ENCODE measurements around the gene ZBTB43. TPM values are rescaled to one million over a fixed set of nuclear protein-coding genes. Genes with fewer than 3 reads are reported as not detected.

Gene ZBTB43
- total RNA-seq, 1 experiment from 2014 or later = 11.9 TPM

GRCh38 chr9:126857261-126857960 is 52.6 kb downstream of the ZBTB43 start:
- intact Hi-C loops (cut with micrococcal nuclease; ENCODE audit: unreplicated experiment) = no loop called here
- Mint-ChIP-seq H3K27ac (ENCODE audit: unreplicated experiment) (no peak overlapping the region), H3K9me3 (ENCODE audit: low read depth, unreplicated experiment) (no peaks in the 10 kb centered on the region), H3K36me3 (ENCODE audit: insufficient read depth, unreplicated experiment) (peaks cover 17% of the 10 kb centered on the region), H3K4me1 (ENCODE audit: low read depth, unreplicated experiment) (peaks cover 12% of the 10 kb centered on the region), H3K4me3 (ENCODE audit: low read depth, unreplicated experiment) (no peak overlapping the region), H3K27me3 (ENCODE audit: unreplicated experiment) (peaks cover 10% of the 10 kb centered on the region)
- TF ChIP-seq CTCF (IDR thresholded peaks at IDR 0.05; ENCODE audit: unreplicated experiment) = no peak
- no TSS peak for BruUV-seq (replicated peaks)
- no peak for DNase-seq
- CTCF ChIA-PET = interaction anchor here (0.7 kb wide), 1 partner anchor 9 kb away, joined by 3 read pairs; no protein-coding TSS in a partner anchor

DNA sequence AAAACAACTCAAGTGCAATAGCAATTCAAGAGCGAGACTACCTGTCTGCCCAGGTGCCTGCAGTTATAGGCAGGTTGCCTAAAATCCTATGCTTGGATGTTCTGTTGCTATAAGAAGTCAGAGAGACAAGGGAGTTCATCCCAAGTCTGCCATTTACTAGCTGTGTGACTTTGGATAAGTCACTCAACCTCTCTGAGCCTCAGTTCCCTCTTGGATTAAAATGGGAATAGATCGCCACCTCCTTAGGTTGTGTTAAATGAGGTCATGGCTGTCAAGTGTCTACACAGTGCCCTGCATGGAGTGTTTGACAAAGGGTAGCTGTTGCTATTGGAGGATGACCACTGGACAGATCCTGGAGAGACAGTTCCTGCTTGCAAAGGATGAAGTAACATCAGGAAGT is 54.3 kb downstream of the ZBTB43 start:
- Mint-ChIP-seq H3K27me3 (ENCODE audit: unreplicated experiment) (no peaks in the 10 kb centered on the region), H3K4me1 (ENCODE audit: low read depth, unreplicated experiment) (peaks cover 20% of the 10 kb centered on the region), H3K4me3 (ENCODE audit: low read depth, unreplicated experiment) (peak overlapping the region; percentile 66), H3K9me3 (ENCODE audit: low read depth, unreplicated experiment) (no peaks in the 10 kb centered on the region), H3K36me3 (ENCODE audit: insufficient read depth, unreplicated experiment) (peaks cover 17% of the 10 kb centered on the region), H3K27ac (ENCODE audit: unreplicated experiment) (peak overlapping the region; percentile 30)
- intact Hi-C loops (cut with micrococcal nuclease; ENCODE audit: unreplicated experiment) = no loop called here
- no TSS peak for BruUV-seq (replicated peaks)
- no peak for TF ChIP-seq CTCF (IDR thresholded peaks at IDR 0.05; ENCODE audit: unreplicated experiment)
- CTCF ChIA-PET = no interaction called here
- no peak for DNase-seq

DNA sequence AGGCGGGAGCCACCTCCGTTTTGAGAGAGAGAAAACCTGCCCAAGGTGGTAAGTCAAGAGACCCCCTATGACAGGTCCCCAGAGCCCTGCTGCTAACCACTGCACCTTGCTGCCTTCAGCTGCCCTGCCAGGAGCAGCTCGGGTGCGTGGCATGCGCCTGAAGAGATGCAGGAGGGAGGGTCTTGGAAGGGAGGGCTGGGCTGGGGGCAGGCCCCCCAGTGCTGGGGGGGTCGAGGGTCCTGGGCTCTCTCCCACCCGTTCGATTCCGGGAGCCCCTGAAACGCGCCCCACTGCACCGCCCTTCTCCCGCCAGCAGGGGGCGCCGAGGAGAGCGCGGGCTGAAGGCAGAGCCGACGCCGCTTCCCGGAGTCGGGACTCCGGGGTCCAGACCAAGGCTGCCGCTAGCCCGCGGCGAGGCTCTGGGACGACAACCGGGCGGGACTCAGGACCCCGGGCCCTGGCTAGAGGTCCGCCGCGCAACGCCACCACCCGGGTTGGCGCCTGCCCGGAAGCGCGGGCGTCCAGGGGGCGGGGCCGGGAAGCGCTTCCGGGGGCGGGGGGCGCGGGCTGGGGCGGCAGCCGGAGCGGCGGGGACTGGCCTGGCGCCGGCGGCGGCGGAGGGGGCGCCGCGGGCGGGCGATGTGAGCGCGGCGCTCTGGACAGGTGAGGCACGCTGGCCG is 55.4 kb downstream of the ZBTB43 start, which contains the start of gene ZBTB34:
TSS of gene ZBTB34 (plus strand) at position 563 of the 680 bp plus-strand sequence. CDS start 18,761 bp downstream, outside the sequence.
- DNase-seq = peak; percentile 65
- H3K27ac Mint-ChIP-seq (ENCODE audit: unreplicated experiment) = peak within 1 kb of the TSS; percentile 30
- no peaks in the 10 kb centered on the region for H3K9me3 Mint-ChIP-seq (ENCODE audit: low read depth, unreplicated experiment)
- peak within 1 kb of the TSS; percentile 71 for H3K4me3 Mint-ChIP-seq (ENCODE audit: low read depth, unreplicated experiment)
- peaks cover 18% of the 10 kb centered on the region for H3K36me3 Mint-ChIP-seq (ENCODE audit: insufficient read depth, unreplicated experiment)
- H3K27me3 Mint-ChIP-seq (ENCODE audit: unreplicated experiment) = no peaks in the 10 kb centered on the region
- peak; percentile 97 for TF ChIP-seq CTCF (IDR thresholded peaks at IDR 0.05; ENCODE audit: unreplicated experiment)
- peaks cover 20% of the 10 kb centered on the region for H3K4me1 Mint-ChIP-seq (ENCODE audit: low read depth, unreplicated experiment)
- intact Hi-C loops (cut with micrococcal nuclease; ENCODE audit: unreplicated experiment) = no loop called here
- BruUV-seq (replicated peaks) = no TSS peak
- CTCF ChIA-PET = interaction anchor here (0.6 to 1.1 kb wide), 4 partner anchors 16 to 377 kb away, joined by 3 to 9 read pairs (median 4); no protein-coding TSS in a partner anchor

DNA sequence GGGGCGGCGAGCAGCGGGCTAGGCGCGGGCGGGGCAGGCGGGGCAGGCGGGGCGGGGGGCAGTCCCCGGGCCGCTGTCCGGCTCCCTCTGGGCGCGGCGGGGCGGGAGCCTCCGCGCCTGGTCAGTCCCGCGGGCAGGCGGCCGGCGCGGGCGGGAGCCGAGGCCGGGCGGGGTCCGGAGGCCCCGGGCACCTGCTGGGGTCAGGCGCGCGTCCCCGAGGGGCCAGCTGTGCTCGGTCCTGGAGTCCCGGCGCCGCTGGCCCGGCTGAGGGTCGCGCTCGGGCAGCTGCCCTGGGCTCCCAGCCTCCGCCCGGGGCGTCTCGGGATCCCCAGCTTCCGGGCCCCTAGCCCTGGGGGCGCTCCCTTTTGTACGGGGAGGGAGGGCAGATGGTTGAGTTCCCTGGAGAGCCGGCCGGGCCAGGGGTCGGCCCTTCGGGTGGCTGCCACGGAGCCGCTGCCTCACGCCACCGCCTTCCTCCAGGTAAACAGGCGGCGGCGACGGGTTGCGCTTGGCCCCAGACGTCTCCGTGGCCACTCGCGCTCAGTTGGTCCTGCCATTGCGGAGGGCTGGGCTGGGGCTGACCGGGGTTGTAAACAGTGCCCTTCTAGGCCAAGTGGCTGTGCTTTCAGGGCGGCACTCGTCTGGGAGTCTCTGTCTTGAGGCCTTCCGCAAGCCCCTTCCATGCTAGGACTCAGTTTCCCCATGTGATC is 56.1 kb downstream of the ZBTB43 start:
- Mint-ChIP-seq H3K9me3 (ENCODE audit: low read depth, unreplicated experiment) (no peaks in the 10 kb centered on the region), H3K4me1 (ENCODE audit: low read depth, unreplicated experiment) (peaks cover 20% of the 10 kb centered on the region), H3K27ac (ENCODE audit: unreplicated experiment) (no peak overlapping the region), H3K4me3 (ENCODE audit: low read depth, unreplicated experiment) (peak overlapping the region; percentile 71), H3K36me3 (ENCODE audit: insufficient read depth, unreplicated experiment) (peaks cover 21% of the 10 kb centered on the region), H3K27me3 (ENCODE audit: unreplicated experiment) (no peaks in the 10 kb centered on the region)
- BruUV-seq (replicated peaks) = no TSS peak
- TF ChIP-seq CTCF (IDR thresholded peaks at IDR 0.05; ENCODE audit: unreplicated experiment) = no peak
- intact Hi-C loops (cut with micrococcal nuclease; ENCODE audit: unreplicated experiment) = no loop called here
- CTCF ChIA-PET = interaction anchor here (0.6 to 1.1 kb wide), 2 partner anchors 13 to 17 kb away, joined by 3 to 6 read pairs; no protein-coding TSS in a partner anchor
- DNase-seq = peak; percentile 36

All from Calu3 (cell line).